HG03575 (cell line): Measurements from ENCODE around the gene KISS1R.

Source experiments
- ATAC-seq: cut with Tn5 transposase; IDR thresholded peaks from one replicate; pipeline ENCODE4 v1.9.1; 2021; ENCODE audit not compliant: unreplicated experiment, insufficient number of reproducible peaks, low FRiP score; ENCODE audit errors: extremely low read depth

Gene KISS1R

GRCh38 chr19:931860-932647 lies 14.9 kb downstream of the KISS1R start:
- ATAC-seq: no peak

DNA sequence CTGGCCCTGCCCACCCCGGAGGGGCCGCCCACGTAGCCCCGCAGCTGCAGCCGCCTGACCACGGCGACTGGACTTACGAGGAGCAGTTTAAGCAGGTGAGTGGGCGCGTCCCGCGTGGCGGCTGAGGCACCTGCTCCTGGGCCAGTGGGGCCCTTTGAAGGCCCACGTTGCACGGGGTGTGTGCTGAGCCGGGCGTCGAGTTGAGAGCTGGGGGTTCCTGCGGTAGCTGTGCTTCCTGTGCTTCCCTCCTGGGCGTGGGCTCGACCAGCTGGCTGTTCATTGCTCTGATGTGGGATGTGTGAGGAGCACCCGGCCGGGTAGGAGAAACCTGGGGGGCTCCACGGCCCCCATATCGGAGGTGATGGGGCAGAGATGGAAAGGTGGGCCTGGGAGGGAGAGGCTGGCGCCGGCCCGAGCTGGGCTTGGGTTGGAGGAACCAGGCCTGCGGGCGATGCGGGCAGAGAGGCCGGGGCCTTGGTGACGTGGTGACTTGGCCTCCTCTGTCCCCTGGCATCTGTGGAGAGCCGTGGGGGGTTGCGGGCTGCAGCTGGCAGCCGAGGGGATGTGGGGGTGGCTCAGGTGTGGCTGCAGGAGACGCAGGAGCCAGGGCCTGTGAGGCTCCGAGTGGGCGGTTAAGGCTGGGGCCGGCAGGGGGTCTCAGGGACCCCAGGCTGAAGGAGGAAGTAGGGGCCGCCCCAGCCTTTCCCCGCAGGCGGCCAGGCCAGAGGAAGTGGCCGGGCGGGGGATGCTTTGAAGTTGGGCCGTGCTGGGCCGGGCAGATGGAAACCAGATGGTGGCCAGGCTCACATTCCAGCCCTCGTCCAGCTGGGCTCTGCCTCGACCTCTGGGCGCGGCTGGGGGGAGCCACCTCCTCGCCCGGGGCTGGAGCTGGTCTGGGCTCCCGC lies 15.8 kb downstream of the KISS1R start:
- no peak for ATAC-seq

GRCh38 chr19:933553-933882 lies 16.4 kb downstream of the KISS1R start:
- no peak for ATAC-seq

GRCh38 chr19:934197-934840 lies 17.2 kb downstream of the KISS1R start:
- ATAC-seq: no peak

- no peak for ATAC-seq
Measured at GRCh38 chr19:934865-935479, 17.8 kb downstream of the KISS1R start.

GRCh38 chr19:936175-936546 lies 19.0 kb downstream of the KISS1R start:
- ATAC-seq: no peak

GRCh38 chr19:937259-937694 lies 20.1 kb downstream of the KISS1R start:
- ATAC-seq: no peak

GRCh38 chr19:938233-938923 lies 21.2 kb downstream of the KISS1R start:
- no peak for ATAC-seq

DNA sequence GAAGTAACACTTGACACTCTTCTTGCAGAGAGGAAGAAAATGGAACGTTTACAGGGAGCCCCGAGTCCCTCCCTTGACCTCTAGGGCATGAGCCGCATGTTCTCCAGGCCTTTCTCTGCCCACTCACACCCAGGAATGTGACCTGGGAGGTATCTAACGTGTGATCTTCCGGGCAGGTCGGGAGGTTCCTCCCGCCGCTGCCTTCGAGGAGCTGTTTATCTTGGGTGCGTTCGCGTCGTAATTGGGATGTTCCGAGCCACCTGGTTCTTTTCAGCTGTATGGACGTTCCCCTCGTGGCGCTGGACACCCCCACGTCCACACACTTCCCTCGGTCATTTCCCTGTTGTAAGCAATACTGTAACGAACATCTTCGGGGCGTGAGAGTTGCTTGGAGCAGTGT lies 22.3 kb downstream of the KISS1R start:
- ATAC-seq: no peak

GRCh38 chr19:939922-940321 lies 22.8 kb downstream of the KISS1R start:
- ATAC-seq: no peak

DNA sequence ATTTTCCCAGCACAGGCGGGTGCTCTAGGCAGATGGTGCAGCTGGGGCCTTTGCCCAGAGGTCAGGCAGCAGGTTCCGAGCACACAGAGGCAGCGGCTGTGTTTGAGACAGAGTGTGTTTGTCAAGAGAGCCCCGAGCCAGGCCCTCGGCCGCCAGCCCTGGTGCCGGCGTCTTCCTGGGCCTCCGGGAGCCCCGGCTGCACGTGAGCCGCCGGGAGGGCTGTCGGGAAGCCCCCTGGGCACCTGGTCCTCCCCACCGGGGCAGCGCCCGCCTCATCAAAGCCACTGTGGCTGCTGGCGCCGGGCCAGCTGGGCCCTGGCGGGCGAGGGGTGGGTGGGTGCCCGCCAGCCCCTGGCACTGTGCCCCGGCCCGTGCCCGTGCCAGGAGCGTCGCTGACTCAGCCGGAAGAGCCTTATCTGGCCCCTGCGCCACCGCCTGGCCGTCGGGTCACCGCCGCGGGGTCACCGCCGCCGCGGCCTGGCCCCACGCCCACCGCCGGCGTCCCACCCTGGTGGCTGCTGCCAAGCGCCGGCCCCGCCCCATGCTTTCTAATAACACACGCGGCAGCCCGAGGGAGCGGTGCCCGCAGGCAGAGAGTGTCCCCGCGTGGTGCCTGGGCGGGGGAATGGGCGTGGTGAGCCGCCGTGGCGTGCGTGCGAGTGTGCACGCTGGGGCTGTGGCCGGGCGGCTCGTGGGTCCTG lies 23.6 kb downstream of the KISS1R start:
- no peak for ATAC-seq

DNA sequence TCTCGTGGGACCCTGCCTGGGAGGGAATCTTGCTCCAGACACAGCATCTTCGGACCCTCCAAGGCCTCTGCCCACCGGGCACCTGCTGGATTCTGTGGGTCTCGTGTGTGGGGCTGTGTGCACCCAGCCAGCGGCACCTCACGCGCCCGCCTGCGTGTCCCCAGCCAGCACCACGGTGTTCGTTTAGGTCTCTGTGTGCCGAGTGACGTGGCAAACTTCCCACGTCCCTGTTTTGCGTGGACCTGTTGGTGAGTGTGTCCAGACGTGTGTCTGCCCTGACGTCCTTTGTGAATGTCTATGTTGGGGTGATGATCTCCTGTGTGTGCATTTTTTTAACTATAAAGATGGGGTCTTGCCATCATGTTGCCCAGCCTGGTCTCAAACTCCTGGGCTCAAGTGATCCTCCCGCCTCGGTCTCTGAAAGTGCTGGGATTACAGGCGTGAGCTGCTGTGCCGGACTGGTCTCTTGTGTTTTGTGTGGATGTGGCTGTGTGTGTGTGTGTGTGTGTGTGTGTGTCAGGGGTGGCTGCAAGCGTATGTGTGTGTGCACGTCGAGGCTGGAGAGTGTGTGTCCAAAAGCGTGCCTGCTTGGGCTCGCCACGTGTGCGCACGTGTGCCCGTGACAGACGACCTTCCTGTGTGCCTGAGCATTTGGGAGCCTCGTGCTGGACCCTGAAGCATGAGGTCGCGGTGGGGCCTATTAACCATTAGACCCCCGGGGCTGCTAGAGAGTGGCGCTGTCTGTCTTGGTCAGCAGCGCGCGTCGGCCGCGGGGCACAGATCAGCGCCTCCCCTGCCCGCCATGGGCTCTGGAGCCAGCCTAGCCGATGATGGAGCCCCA lies 24.4 kb downstream of the KISS1R start:
- no peak for ATAC-seq

- no peak for ATAC-seq
Measured at GRCh38 chr19:942133-942645, 25.1 kb downstream of the KISS1R start.

DNA sequence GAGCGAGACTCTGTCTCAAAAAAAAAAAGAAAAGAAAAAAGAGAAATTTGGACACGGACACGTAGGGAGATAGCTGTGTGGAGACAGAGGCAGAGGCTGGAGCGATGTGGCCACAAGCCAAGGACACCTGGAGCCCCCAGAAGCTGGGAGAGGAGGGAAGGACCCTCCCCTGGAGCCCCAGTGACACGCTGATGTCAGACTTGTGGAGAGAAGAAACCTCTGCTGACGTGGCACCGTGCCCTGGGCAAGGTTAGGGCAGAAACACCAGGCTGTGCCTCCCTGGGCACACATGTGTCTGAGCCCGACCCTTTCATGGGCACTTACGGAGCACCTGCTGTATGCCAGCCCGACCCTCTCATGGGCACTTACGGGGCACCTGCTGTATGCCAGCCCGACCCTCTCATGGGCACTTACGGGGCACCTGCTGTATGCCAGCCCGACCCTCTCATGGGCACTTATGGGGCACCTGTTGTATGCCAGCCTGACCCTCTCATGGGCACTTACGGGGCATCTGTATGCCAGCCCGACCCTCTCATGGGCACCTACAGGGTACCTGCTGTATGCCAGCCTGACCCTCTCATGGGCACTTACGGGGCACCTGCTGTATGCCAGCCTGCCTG lies 26.5 kb downstream of the KISS1R start:
- no peak for ATAC-seq

DNA sequence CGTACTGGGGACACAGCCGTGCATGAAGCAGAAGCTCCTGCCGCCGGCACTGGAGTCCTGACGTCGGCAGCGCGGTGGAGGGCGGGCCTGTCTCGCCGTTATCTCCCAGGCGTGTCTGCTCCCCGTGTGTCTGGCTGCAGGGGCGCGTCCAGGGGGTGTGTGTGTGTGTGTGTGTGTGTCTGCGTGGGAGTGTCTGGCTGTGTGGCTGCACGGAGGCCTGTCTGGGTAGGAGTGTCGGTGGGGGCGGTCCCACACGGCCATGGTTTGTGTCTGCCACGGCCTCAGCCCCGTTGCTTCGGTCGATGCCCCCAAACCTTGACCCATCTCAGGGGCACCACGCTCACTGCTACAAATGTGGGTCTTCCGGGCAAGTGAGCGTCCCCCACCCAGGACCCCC lies 27.0 kb downstream of the KISS1R start:
- ATAC-seq: no peak

DNA sequence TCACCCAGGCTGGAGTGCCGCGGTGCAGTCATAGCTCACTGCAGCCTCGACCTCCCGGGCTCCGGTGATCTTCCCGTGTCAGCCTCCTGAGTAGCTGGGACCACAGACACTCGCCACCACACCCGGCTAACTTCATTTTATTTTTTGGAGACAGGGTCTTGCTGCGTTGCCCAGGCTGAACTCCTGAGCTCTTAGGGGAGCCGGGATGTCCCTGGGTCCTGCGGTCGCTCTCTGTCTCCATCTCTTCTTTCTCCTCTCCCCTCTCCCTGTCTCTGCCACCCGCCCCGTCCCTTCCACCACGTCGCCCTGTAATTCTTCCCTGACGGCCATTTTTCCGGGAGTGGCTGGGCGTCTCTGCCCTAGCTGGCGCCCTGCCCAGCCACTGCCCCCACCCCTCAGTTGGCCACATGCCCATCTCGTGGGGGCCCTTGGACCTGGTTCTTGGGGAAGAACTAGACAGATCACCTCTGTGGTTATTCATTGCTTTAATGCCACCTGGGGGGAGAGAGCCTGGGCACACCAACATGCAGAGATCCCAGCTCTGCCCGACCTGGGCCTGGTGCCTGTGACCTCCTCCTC lies 27.6 kb downstream of the KISS1R start:
- ATAC-seq: no peak
